GM18868 (cell line): ENCODE data around the gene STRA6.
A peak's percentile ranks its signal among the peaks of the same experiment; 100 is the strongest.
"Not testable (repeated sequence)": the region's sequence is repeated elsewhere in the genome, so short reads cannot be mapped to it uniquely, and the experiment has no call there.

Experiments used
- ATAC-seq: cut with Tn5 transposase; IDR thresholded peaks from one replicate; pipeline ENCODE4 v1.9.1; 2021; ENCODE audit warnings: mild to moderate bottlenecking, moderate library complexity; ENCODE audit not compliant: unreplicated experiment

The STRA6 gene

GRCh38 chr15:74167891-74168331 is 34.7 kb downstream of the STRA6 start:
- ATAC-seq = no peak

- no peak for ATAC-seq
These were observed 37.1 kb downstream of the STRA6 start for GRCh38 chr15:74165461-74165860.

- not testable (repeated sequence) for ATAC-seq
These were observed 40.4 kb downstream of the STRA6 start for GRCh38 chr15:74162195-74162536.

GRCh38 chr15:74160390-74160789 is 42.2 kb downstream of the STRA6 start:
- not testable (repeated sequence) for ATAC-seq

GRCh38 chr15:74159773-74160172 is 42.8 kb downstream of the STRA6 start:
- no peak for ATAC-seq

- ATAC-seq = peak; percentile 50
These were observed 43.5 kb downstream of the STRA6 start for GRCh38 chr15:74158855-74159650.

GRCh38 chr15:74157868-74158827 is 44.4 kb downstream of the STRA6 start:
- no peak for ATAC-seq

- no peak for ATAC-seq
These were observed 45.7 kb downstream of the STRA6 start for GRCh38 chr15:74156678-74157411.

- no peak for ATAC-seq
These were observed 46.7 kb downstream of the STRA6 start for GRCh38 chr15:74155766-74156417.

GRCh38 chr15:74147051-74147450 is 55.5 kb downstream of the STRA6 start:
- ATAC-seq = no peak

GRCh38 chr15:74146277-74146800 is 56.2 kb downstream of the STRA6 start:
- no peak for ATAC-seq

- no peak for ATAC-seq
These were observed 58.3 kb downstream of the STRA6 start for GRCh38 chr15:74144153-74144775.

- ATAC-seq = no peak
These were observed 61.0 kb downstream of the STRA6 start for GRCh38 chr15:74141591-74141990.

GRCh38 chr15:74138642-74139041 is 63.9 kb downstream of the STRA6 start:
- no peak for ATAC-seq

GRCh38 chr15:74137537-74137894 is 65.1 kb downstream of the STRA6 start:
- no peak for ATAC-seq

GRCh38 chr15:74136814-74137536 is 65.6 kb downstream of the STRA6 start:
- ATAC-seq = no peak

- no peak for ATAC-seq
These were observed 66.1 kb downstream of the STRA6 start for GRCh38 chr15:74136540-74136813.

- no peak for ATAC-seq
These were observed 67.5 kb downstream of the STRA6 start for GRCh38 chr15:74135041-74135565.

GRCh38 chr15:74134387-74135027 is 68.1 kb downstream of the STRA6 start:
- ATAC-seq = no peak
